GM10266 (cell line): Measurements from ENCODE around the gene GPR179.

ENCODE experiments used
- DNase-seq: peaks from one replicate; pipeline ENCODE4 v3.0.0; 2012; ENCODE audit errors: extremely low spot score
- TF ChIP-seq, protein P1 (sequence below): IDR thresholded peaks from 2 replicates; pipeline ENCODE4 v1.5.1; 2012; ENCODE audit warnings: mild to moderate bottlenecking, low read depth; ENCODE audit not compliant: control insufficient read depth, insufficient read depth; ENCODE audit errors: missing control alignments

Gene GPR179, protein sequence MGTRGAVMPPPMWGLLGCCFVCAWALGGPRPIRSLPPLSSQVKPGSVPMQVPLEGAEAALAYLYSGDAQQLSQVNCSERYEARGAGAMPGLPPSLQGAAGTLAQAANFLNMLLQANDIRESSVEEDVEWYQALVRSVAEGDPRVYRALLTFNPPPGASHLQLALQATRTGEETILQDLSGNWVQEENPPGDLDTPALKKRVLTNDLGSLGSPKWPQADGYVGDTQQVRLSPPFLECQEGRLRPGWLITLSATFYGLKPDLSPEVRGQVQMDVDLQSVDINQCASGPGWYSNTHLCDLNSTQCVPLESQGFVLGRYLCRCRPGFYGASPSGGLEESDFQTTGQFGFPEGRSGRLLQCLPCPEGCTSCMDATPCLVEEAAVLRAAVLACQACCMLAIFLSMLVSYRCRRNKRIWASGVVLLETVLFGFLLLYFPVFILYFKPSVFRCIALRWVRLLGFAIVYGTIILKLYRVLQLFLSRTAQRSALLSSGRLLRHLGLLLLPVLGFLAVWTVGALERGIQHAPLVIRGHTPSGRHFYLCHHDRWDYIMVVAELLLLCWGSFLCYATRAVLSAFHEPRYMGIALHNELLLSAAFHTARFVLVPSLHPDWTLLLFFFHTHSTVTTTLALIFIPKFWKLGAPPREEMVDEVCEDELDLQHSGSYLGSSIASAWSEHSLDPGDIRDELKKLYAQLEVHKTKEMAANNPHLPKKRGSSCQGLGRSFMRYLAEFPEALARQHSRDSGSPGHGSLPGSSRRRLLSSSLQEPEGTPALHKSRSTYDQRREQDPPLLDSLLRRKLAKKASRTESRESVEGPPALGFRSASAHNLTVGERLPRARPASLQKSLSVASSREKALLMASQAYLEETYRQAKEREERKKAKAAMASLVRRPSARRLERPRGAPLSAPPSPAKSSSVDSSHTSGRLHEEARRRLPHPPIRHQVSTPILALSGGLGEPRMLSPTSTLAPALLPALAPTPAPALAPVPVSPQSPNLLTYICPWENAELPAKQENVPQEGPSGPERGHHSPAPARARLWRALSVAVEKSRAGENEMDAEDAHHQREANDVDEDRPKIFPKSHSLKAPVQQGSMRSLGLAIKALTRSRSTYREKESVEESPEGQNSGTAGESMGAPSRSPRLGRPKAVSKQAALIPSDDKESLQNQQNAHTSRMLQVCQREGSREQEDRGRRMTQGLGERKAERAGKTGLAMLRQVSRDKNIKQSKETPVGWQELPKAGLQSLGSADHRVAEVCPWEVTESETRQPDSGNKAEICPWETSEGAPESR (N-terminal part only)

DNA sequence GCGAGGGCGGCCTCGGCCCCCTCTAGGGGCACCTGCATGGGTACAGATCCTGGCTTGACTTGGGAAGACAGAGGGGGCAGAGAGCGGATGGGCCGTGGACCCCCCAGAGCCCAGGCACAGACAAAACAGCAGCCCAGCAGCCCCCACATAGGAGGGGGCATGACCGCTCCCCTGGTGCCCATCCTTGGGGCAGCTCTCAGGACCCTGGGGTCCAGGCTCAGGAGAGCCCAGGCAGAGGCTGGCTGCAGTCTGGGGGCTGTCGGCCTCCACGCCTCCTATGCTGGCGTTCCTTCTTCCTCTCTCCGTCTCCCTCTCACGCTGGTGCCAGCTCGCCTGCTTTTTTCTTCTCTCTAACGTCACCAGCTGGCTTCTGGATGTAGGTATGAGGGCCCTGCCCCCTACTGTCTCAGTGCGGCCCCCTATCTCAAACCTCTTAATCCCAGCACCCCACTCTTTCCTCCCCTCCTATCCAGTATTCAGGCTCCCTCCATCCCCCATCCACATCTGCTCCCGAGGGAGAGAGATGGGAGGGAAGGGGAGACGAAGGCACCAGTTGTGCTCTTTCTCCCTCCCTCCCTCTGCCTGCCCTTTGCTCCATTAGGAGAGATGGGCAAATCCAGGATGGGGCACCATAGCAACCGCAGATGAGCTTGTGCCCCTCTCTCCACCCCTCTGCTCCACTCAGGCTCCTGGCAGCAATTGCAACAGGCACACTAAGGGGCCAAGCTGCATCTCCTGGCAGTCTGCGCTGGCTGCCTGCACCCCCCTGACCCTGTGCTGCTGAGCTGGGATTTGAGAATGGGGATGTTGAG, at the start of gene GPR179:
Gene GPR179, minus strand, starts transcription at position 349 of the 812 bp plus-strand sequence. Its CDS starts 167 bp downstream, at position 182.
- DNase-seq: no peak
- TF ChIP-seq, protein P1, sequence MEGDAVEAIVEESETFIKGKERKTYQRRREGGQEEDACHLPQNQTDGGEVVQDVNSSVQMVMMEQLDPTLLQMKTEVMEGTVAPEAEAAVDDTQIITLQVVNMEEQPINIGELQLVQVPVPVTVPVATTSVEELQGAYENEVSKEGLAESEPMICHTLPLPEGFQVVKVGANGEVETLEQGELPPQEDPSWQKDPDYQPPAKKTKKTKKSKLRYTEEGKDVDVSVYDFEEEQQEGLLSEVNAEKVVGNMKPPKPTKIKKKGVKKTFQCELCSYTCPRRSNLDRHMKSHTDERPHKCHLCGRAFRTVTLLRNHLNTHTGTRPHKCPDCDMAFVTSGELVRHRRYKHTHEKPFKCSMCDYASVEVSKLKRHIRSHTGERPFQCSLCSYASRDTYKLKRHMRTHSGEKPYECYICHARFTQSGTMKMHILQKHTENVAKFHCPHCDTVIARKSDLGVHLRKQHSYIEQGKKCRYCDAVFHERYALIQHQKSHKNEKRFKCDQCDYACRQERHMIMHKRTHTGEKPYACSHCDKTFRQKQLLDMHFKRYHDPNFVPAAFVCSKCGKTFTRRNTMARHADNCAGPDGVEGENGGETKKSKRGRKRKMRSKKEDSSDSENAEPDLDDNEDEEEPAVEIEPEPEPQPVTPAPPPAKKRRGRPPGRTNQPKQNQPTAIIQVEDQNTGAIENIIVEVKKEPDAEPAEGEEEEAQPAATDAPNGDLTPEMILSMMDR: no peak

DNA sequence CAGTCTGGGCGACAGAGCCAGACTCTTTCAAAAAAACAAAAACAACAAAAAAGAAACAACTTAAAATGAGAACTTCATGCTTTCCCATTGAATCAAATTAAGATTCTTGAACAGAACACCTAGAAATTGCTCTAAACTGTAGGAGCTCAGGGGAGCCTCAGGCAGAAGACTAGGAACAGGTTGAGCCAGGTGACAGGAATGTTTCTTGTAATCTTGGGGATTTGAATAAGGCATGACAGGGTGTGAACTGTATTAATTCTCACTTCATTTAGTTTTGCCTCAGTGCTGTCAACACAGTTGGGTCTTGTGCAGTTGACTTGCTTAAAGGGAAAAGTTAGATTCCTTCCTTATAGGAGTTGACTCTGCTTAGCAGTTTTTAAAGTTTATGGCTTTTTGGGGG, 35.7 kb upstream of the GPR179 start:
- TF ChIP-seq, protein P1: no peak
- no peak for DNase-seq

DNA sequence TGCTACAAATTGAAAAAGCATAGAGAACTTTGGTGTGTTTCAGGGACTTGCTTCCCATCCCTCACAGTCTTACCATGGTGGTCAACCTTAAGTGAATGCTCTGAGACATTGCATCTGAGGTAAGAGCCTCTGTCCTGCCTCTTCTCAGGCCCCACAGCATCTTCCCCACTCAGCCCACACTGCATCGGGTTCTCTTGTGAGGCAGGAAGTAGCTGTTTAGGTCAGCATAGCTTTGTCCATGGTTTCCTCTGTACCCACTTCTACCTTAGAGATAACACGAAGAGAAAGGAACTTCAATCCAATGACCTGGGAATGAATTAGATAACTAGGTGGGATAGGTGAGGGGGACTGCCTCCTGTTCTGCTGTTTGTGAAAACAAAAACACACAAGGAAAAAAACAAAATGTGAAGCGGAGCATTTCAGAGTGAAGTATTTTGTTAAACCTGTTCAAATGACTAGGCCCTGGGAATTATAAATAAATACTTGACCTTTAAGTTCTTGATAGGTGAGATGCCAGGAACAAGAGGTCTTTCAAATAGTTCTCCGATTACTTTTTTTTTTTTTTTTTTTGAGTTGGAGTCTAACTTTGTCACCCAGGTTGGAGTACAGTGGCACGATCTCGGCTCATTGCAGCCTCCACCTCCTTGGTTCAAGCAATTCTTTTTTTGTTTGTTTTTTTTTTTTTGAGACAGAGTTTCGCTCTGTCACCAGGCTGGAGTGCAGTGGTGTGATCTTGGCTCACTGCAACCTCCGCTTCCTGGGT, 25.5 kb upstream of the GPR179 start:
- no peak for DNase-seq
- TF ChIP-seq, protein P1: no peak

DNA sequence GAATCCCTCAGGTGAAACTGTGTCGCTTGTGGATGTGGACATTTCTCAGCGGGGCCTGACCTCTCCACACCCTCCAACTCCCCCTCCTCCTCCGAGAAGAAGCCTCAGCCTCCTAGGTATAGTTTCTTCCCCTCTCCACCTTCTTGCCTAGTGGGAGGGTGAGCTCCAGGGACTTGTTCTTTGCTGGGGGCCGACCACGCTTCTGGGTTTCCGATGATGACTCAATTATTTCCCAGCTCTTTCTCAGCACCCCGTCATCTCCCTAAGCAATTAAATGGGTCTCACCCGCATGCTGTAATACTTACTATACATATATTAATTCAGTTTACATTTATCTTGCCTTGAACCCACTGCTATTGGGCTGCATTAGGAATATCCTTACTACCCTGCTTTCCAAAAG, 21.0 kb upstream of the GPR179 start:
- TF ChIP-seq, protein P1: no peak

DNA sequence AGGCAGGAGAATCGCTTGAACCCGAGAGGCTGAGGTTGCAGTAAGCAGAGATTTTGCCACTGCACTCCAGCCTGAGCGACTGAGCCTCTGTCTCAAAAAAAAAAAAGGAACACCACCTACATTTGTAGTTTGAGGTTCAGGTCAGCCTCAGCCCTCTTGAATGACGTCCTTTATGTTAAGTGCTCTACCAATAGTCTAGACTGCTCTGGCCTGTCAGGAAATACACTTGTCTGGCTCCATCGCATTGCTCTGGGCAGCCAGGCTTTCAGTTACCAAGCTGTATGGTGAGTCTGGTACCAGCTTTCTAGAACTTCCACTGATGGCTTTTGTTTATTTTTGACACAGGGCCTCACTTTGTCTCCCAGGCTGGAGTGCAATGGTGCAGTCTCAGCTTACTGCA, 19.3 kb upstream of the GPR179 start:
- TF ChIP-seq, protein P1: no peak
- DNase-seq: no peak

More for the DNA sequence above, 21.0 kb upstream of the GPR179 start:
- no peak for DNase-seq

DNA sequence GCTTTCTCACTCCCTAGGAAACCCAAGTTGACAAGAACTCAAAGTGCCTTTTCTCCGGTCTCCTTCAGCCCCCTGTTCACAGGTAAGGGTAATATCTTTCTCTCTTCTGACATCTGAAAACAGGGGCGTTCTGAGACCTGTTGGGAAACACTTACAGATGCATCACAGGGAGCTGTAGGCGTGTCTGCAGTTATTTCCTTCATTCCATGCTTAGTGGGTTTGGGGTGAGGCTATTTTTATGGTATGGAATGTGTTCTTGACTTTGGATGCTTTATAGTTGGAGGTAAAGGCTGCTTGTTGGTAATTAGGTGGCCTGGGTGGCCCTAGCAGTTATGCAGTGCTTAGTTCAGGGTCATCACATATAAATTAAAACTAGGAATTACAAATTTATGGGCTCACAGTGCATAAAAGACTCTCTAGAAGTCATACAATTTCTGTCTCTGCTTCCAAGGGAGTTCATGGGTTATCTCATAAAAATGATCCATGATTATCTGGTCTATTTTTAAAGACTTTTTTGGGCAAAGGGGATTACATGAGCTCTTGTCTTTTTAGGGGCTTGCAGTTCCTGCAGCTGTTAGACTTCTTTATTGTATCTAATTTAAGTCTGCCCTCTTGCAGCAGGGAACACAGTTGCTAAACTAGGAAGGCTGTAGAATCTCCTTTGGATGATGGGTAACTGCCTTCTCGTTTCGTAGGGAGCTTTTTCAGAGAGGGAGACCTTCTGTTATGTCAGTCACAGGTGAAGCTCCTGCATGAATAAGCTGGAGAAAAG, 18.1 kb upstream of the GPR179 start:
- TF ChIP-seq, protein P1: no peak
- DNase-seq: no peak
